Neuronal stem cell (in vitro differentiated cells): Measurements from ENCODE around the gene TC2N.
A peak's percentile ranks its signal among the peaks of the same experiment; 100 is the strongest.

Experiments used
- DNase-seq: peaks from one replicate; pipeline ENCODE4 v3.0.0-alpha.2; 2013; ENCODE audit warnings: low spot score
- H2AFZ ChIP-seq: one replicate; pipeline ENCODE4 v1.6.1; 2013; ENCODE audit warnings: mild to moderate bottlenecking, low read length, inconsistent platforms
- H2AK5ac ChIP-seq: 2 replicates; pipeline ENCODE4 v1.6.1; 2013; ENCODE audit warnings: low read depth, mild to moderate bottlenecking, inconsistent platforms, low read length, moderate library complexity, mixed read lengths
- H2BK120ac ChIP-seq: 2 replicates; pipeline ENCODE4 v1.6.1; 2013; ENCODE audit warnings: low read depth, mild to moderate bottlenecking, inconsistent platforms, low read length, moderate library complexity, mixed read lengths
- H2BK12ac ChIP-seq: one replicate; pipeline ENCODE4 v1.6.1; 2013; ENCODE audit warnings: low read length, inconsistent platforms
- H2BK15ac ChIP-seq: 2 replicates; pipeline ENCODE4 v1.6.1; 2013; ENCODE audit warnings: mild to moderate bottlenecking, low read length, inconsistent platforms, mixed read lengths
- H2BK5ac ChIP-seq: one replicate; pipeline ENCODE4 v1.6.1; 2013; ENCODE audit warnings: inconsistent platforms, mild to moderate bottlenecking, low read length, moderate library complexity
- H3K14ac ChIP-seq: one replicate; pipeline ENCODE4 v1.6.1; 2013; ENCODE audit warnings: low read length, inconsistent platforms
- H3K18ac ChIP-seq: 2 replicates; pipeline ENCODE4 v1.6.1; 2013; ENCODE audit warnings: low read length, inconsistent platforms
- H3K23ac ChIP-seq: 2 replicates; pipeline ENCODE4 v1.6.1; 2013; ENCODE audit warnings: low read depth, mild to moderate bottlenecking, mixed read lengths, low read length, inconsistent platforms; ENCODE audit not compliant: poor library complexity
- H3K27ac ChIP-seq: replicated peaks from 3 replicates; pipeline ENCODE4 v1.5.1; 2013; ENCODE audit warnings: low read length, inconsistent platforms
- H3K27me3 ChIP-seq, 3 experiments: 2 replicates each; pipeline ENCODE4 v1.6.1; 2013; ENCODE audit warnings: low read length in 3 of 3, mild to moderate bottlenecking in 2 of 3, inconsistent platforms in 1 of 3, low read depth in 1 of 3, mixed read lengths in 1 of 3, moderate library complexity in 1 of 3; ENCODE audit not compliant: control insufficient read depth in 3 of 3, insufficient read depth in 3 of 3
- H3K36me3 ChIP-seq, 2 donors: replicated peaks in 1 of 2; 2 replicates each; pipeline ENCODE4 v1.6.1; 2013; ENCODE audit warnings: low read length in 2 of 2; ENCODE audit not compliant: control insufficient read depth in 2 of 2, insufficient read depth in 2 of 2
- H3K4ac ChIP-seq: 2 replicates; pipeline ENCODE4 v1.6.1; 2013; ENCODE audit warnings: inconsistent platforms, mild to moderate bottlenecking, low read length, moderate library complexity
- H3K4me1 ChIP-seq, 2 donors: 1 replicate in 1 of 2; 2 replicates in 1 of 2; pipeline ENCODE4 v1.6.1; 2013; ENCODE audit warnings: low read length in 2 of 2, low read depth in 1 of 2; ENCODE audit not compliant: control insufficient read depth in 2 of 2, insufficient read depth in 1 of 2
- H3K4me2 ChIP-seq: one replicate; pipeline ENCODE4 v1.6.1; 2013; ENCODE audit warnings: mild to moderate bottlenecking, low read length, inconsistent platforms; ENCODE audit not compliant: insufficient read depth, poor library complexity, severe bottlenecking
- H3K4me3 ChIP-seq, 2 donors: 2 replicates each; pipeline ENCODE4 v1.5.1; 2013; ENCODE audit warnings: low read length in 2 of 2, mild to moderate bottlenecking in 2 of 2, inconsistent platforms in 1 of 2, moderate library complexity in 1 of 2
- H3K79me1 ChIP-seq: one replicate; pipeline ENCODE4 v1.6.1; 2013; ENCODE audit warnings: low read depth, mild to moderate bottlenecking, inconsistent platforms, low read length, moderate library complexity
- H3K9ac ChIP-seq: one replicate; pipeline ENCODE4 v1.6.1; 2013; ENCODE audit warnings: mild to moderate bottlenecking, low read depth, low read length, inconsistent platforms; ENCODE audit not compliant: poor library complexity
- H3K9me3 ChIP-seq, 2 donors: replicated peaks in 1 of 2; 2 replicates each; pipeline versions ENCODE3 to v1.6.1; 2013; ENCODE audit warnings: low read length in 2 of 2, mild to moderate bottlenecking in 2 of 2, inconsistent platforms in 1 of 2, low read depth in 1 of 2, mixed read lengths in 1 of 2, moderate library complexity in 1 of 2; ENCODE audit not compliant: control insufficient read depth in 2 of 2, insufficient read depth in 1 of 2
- H4K8ac ChIP-seq: one replicate; pipeline ENCODE4 v1.6.1; 2013; ENCODE audit warnings: low read depth, mild to moderate bottlenecking, inconsistent platforms, low read length, moderate library complexity
- H4K91ac ChIP-seq: one replicate; pipeline ENCODE4 v1.6.1; 2013; ENCODE audit warnings: low read length, low read depth, mild to moderate bottlenecking, inconsistent platforms; ENCODE audit not compliant: poor library complexity
- WGBS, 2 donors: extraction: QIAGEN DNeasy Blood & Tissue Kit; methylation state at CpG; one replicate each; pipeline ENCODE4 v1.1.7; 2013; ENCODE audit warnings: missing lambda C conversion rate in 2 of 2, mixed read lengths in 1 of 2; ENCODE audit not compliant: insufficient read length in 2 of 2, insufficient replicate concordance in 1 of 2; ENCODE audit errors: extremely low coverage in 2 of 2; 5-methylcytosine and 5-hydroxymethylcytosine counted together

The TC2N gene

DNA sequence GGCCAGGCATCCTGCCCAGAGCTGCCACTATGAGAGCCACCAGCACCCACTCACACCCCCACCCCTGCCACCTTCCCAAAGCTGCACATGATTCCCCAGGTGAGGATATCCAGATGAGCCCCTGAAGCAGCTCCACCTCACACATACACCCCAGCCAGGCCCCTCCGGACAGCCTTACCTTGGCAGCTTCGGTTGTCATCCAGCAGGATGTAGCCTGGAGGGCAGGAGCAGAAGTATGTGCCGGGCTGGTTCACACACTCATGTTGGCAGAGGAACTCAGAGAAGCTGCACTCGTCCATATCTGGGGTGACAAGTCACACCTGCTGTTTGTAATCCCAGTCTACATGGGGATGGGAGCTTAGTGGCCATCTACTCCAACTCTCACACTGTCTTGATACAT, 15.4 kb upstream of the TC2N start:
- no peak overlapping the region for H3K4ac ChIP-seq
- no peak overlapping the region for H2AFZ ChIP-seq
- no peaks in the 10 kb centered on the region for H3K36me3 ChIP-seq
- H3K79me1 ChIP-seq = no peaks in the 10 kb centered on the region
- peak overlapping the region; percentile 3 for H3K14ac ChIP-seq
- no peaks in the 10 kb centered on the region for H3K4me1 ChIP-seq
- no peak overlapping the region for H3K27ac ChIP-seq
- H2BK15ac ChIP-seq = no peak overlapping the region
- H3K27me3 ChIP-seq = peaks cover 0 to 2% (median 0%) of the 10 kb centered on the region in 3 experiments
- H2BK12ac ChIP-seq = no peak overlapping the region
- WGBS, 2 donors = no CpG with 5 or more reads among the region's 4 CpGs
- H4K91ac ChIP-seq = no peak overlapping the region
- no peak for DNase-seq
- H2BK5ac ChIP-seq = no peak overlapping the region
- no peak overlapping the region for H3K4me2 ChIP-seq
- H4K8ac ChIP-seq = no peak overlapping the region
- no peaks in the 10 kb centered on the region for H3K9me3 ChIP-seq
- peak overlapping the region; percentile 15 for H3K18ac ChIP-seq
- no peak overlapping the region for H3K9ac ChIP-seq
- H2AK5ac ChIP-seq = no peak overlapping the region
- H3K23ac ChIP-seq = peak overlapping the region; percentile 18
- no peak overlapping the region for H2BK120ac ChIP-seq
- no peak overlapping the region for H3K4me3 ChIP-seq

DNA sequence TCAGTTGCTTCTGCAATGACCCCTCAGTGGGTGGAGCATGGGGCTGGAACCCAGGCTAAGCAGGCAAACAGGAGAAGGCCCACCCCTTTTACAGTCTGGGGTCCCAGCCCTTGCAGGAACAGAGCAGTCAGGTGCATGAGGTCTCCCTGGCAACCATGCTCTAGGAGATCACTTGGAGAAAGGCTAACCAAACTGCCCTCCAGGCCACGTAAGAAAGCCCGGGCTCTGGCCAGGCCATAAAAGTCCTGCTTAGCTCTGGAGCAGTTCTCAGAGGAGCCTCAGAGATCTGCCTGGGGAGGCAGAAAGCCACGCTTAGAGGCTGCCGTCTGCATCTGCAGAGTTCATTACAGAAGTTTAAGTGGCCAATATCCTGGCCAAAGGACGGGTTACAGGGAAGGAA, 15.0 kb upstream of the TC2N start:
- Histone ChIP-seq H3K4ac (no peak overlapping the region), H3K4me1 (no peaks in the 10 kb centered on the region), H2AK5ac (no peak overlapping the region), H3K23ac (peak overlapping the region; percentile 18), H3K14ac (no peak overlapping the region), H4K8ac (no peak overlapping the region), H3K36me3 (no peaks in the 10 kb centered on the region), H2BK5ac (no peak overlapping the region), H3K9me3 (no peaks in the 10 kb centered on the region), H4K91ac (no peak overlapping the region), H2BK15ac (no peak overlapping the region), H3K27ac (no peak overlapping the region), H3K4me2 (no peak overlapping the region), H2BK120ac (no peak overlapping the region), H2BK12ac (no peak overlapping the region), H3K4me3 (no peak overlapping the region), H3K9ac (no peak overlapping the region), H3K27me3 (peaks cover 0 to 2% (median 0%) of the 10 kb centered on the region in 3 experiments), H2AFZ (no peak overlapping the region), H3K79me1 (no peaks in the 10 kb centered on the region), H3K18ac (peak overlapping the region; percentile 39)
- no peak for DNase-seq
- no CpG with 5 or more reads among the region's 5 CpGs for WGBS, 2 donors

GRCh38 chr14:91879196-91879595, 11.9 kb upstream of the TC2N start:
- no peak overlapping the region for H2BK5ac ChIP-seq
- H3K27me3 ChIP-seq = no peaks in the 10 kb centered on the region
- H3K4ac ChIP-seq = no peak overlapping the region
- no peaks in the 10 kb centered on the region for H3K79me1 ChIP-seq
- H3K4me3 ChIP-seq = no peak overlapping the region
- H3K4me1 ChIP-seq = no peaks in the 10 kb centered on the region
- no peaks in the 10 kb centered on the region for H3K9me3 ChIP-seq
- H4K91ac ChIP-seq = no peak overlapping the region
- no peak overlapping the region for H3K14ac ChIP-seq
- no peak overlapping the region for H4K8ac ChIP-seq
- no peak overlapping the region for H2BK12ac ChIP-seq
- no peak overlapping the region for H3K27ac ChIP-seq
- no peak overlapping the region for H3K4me2 ChIP-seq
- H2AFZ ChIP-seq = no peak overlapping the region
- no peaks in the 10 kb centered on the region for H3K36me3 ChIP-seq
- WGBS, 2 donors = no CpG with 5 or more reads among the region's 6 CpGs
- H3K23ac ChIP-seq = no peak overlapping the region
- no peak for DNase-seq
- no peak overlapping the region for H3K18ac ChIP-seq
- H2BK120ac ChIP-seq = no peak overlapping the region
- H2AK5ac ChIP-seq = no peak overlapping the region
- peak overlapping the region; percentile 27 for H3K9ac ChIP-seq
- no peak overlapping the region for H2BK15ac ChIP-seq

- H4K91ac ChIP-seq = no peak overlapping the region
- H3K36me3 ChIP-seq = no peaks in the 10 kb centered on the region
- H3K79me1 ChIP-seq = no peaks in the 10 kb centered on the region
- H3K4ac ChIP-seq = no peak overlapping the region
- no peak overlapping the region for H3K4me3 ChIP-seq
- H3K18ac ChIP-seq = no peak overlapping the region
- H3K4me2 ChIP-seq = no peak overlapping the region
- no peak overlapping the region for H2BK12ac ChIP-seq
- H3K9me3 ChIP-seq = no peaks in the 10 kb centered on the region
- no peak overlapping the region for H4K8ac ChIP-seq
- H3K14ac ChIP-seq = no peak overlapping the region
- no peak overlapping the region for H3K9ac ChIP-seq
- H3K4me1 ChIP-seq = no peaks in the 10 kb centered on the region
- no peak overlapping the region for H2BK15ac ChIP-seq
- H3K23ac ChIP-seq = no peak overlapping the region
- H2AFZ ChIP-seq = no peak overlapping the region
- no peak overlapping the region for H2BK120ac ChIP-seq
- no peak overlapping the region for H2AK5ac ChIP-seq
- H2BK5ac ChIP-seq = no peak overlapping the region
- no peak for DNase-seq
- WGBS, 2 donors = no CpG with 5 or more reads among the region's 5 CpGs
- no peak overlapping the region for H3K27ac ChIP-seq
- H3K27me3 ChIP-seq = peaks cover 0 to 4% (median 0%) of the 10 kb centered on the region in 3 experiments
Observed at GRCh38 chr14:91878274-91878673, 10.9 kb upstream of the TC2N start.
